Measurements from ENCODE around the gene ANKRD44.

The ANKRD44 gene

GRCh38 chr2:197256021-197256420 lies 54.6 kb downstream of the ANKRD44 start:
- 0 out of 2 replicates have a peak overlapping the region, but pooled peaks have one; percentile 4 for H3K9ac ChIP-seq (ENCODE audit: low read depth, low read length)
- H4K20me1 ChIP-seq (ENCODE audit: insufficient read depth, low read length) = no peaks in the 10 kb centered on the region
- H3K4me2 ChIP-seq (ENCODE audit: insufficient read depth, low read length) = no peak overlapping the region

GRCh38 chr2:197255543-197255942 lies 55.0 kb downstream of the ANKRD44 start:
- no peaks in the 10 kb centered on the region for H3K9me3 ChIP-seq (ENCODE audit: insufficient read depth, low read length, severe bottlenecking)
- 0 out of 2 replicates have a peak overlapping the region, but pooled peaks have one; percentile 4 for H3K9ac ChIP-seq (ENCODE audit: low read depth, low read length)
- ATAC-seq (ENCODE audit: insufficient read depth, low read depth) (peak; percentile 89), DNase-seq (peak; percentile 61)
- H3K4me1 ChIP-seq (ENCODE audit: insufficient read depth, low read length) = peaks cover 16% of the 10 kb centered on the region
- H2AFZ ChIP-seq (ENCODE audit: low read depth, low read length) = no peak overlapping the region
- H3K27me3 ChIP-seq (ENCODE audit: insufficient read depth, low read length, poor library complexity) = no peaks in the 10 kb centered on the region
- peak overlapping the region; percentile 6; the same call in 1 of the 2 replicates for H3K27ac ChIP-seq (ENCODE audit: low read length)
- H3K36me3 ChIP-seq (ENCODE audit: insufficient read depth, low read length) = no peaks in the 10 kb centered on the region
- no peak overlapping the region for H3K4me3 ChIP-seq (ENCODE audit: low read depth in 1 of 2, low read length in 2 of 2)
- H3K4me2 ChIP-seq (ENCODE audit: insufficient read depth, low read length) = peak overlapping the region; percentile 14; the same call in 1 of the 2 replicates
- H3K79me2 ChIP-seq (ENCODE audit: insufficient read depth, low read length) = peaks cover 9% of the 10 kb centered on the region
- H4K20me1 ChIP-seq (ENCODE audit: insufficient read depth, low read length) = no peaks in the 10 kb centered on the region
- no peak for TF ChIP-seq EZH2 (IDR thresholded peaks at IDR 0.05; ENCODE audit: borderline replicate concordance, low read depth, low read length, severe bottlenecking)
- no peak for TF ChIP-seq CTCF (IDR thresholded peaks at IDR 0.05; ENCODE audit: borderline replicate concordance, extremely low read depth, low read length, poor library complexity, severe bottlenecking)

More at GRCh38 chr2:197256021-197256420, 54.6 kb downstream of the ANKRD44 start:
- no peaks in the 10 kb centered on the region for H3K27me3 ChIP-seq (ENCODE audit: insufficient read depth, low read length, poor library complexity)
- H2AFZ ChIP-seq (ENCODE audit: low read depth, low read length) = no peak overlapping the region
- no peak overlapping the region for H3K27ac ChIP-seq (ENCODE audit: low read length)
- no peak for DNase-seq
- ATAC-seq (ENCODE audit: insufficient read depth, low read depth) = peak; percentile 10; the same call in 1 of the 3 replicates
- H3K9me3 ChIP-seq (ENCODE audit: insufficient read depth, low read length, severe bottlenecking) = no peaks in the 10 kb centered on the region
- no peak overlapping the region for H3K4me3 ChIP-seq (ENCODE audit: low read depth in 1 of 2, low read length in 2 of 2)
- no peaks in the 10 kb centered on the region for H3K36me3 ChIP-seq (ENCODE audit: insufficient read depth, low read length)
- H3K4me1 ChIP-seq (ENCODE audit: insufficient read depth, low read length) = peaks cover 16% of the 10 kb centered on the region
- peaks cover 7% of the 10 kb centered on the region; the same call in 1 of the 2 replicates for H3K79me2 ChIP-seq (ENCODE audit: insufficient read depth, low read length)
- no peak for TF ChIP-seq CTCF (IDR thresholded peaks at IDR 0.05; ENCODE audit: borderline replicate concordance, extremely low read depth, low read length, poor library complexity, severe bottlenecking)
- no peak for TF ChIP-seq EZH2 (IDR thresholded peaks at IDR 0.05; ENCODE audit: borderline replicate concordance, low read depth, low read length, severe bottlenecking)

- TF ChIP-seq EZH2 (IDR thresholded peaks at IDR 0.05; ENCODE audit: borderline replicate concordance, low read depth, low read length, severe bottlenecking) (no peak), CTCF (IDR thresholded peaks at IDR 0.05; ENCODE audit: borderline replicate concordance, extremely low read depth, low read length, poor library complexity, severe bottlenecking) (no peak)
- H3K27ac ChIP-seq (ENCODE audit: low read length) = peak overlapping the region; percentile 6; the same call in 1 of the 2 replicates
- H3K27me3 ChIP-seq (ENCODE audit: insufficient read depth, low read length, poor library complexity) = no peaks in the 10 kb centered on the region
- ATAC-seq (ENCODE audit: insufficient read depth, low read depth) (peak; percentile 45), DNase-seq (no peak)
- no peak overlapping the region for H3K4me3 ChIP-seq (ENCODE audit: low read depth in 1 of 2, low read length in 2 of 2)
- no peak overlapping the region for H3K4me2 ChIP-seq (ENCODE audit: insufficient read depth, low read length)
- no peaks in the 10 kb centered on the region for H3K9me3 ChIP-seq (ENCODE audit: insufficient read depth, low read length, severe bottlenecking)
- H4K20me1 ChIP-seq (ENCODE audit: insufficient read depth, low read length) = no peaks in the 10 kb centered on the region
- H3K79me2 ChIP-seq (ENCODE audit: insufficient read depth, low read length) = peaks cover 11% of the 10 kb centered on the region
- H3K36me3 ChIP-seq (ENCODE audit: insufficient read depth, low read length) = no peaks in the 10 kb centered on the region
- peaks cover 16% of the 10 kb centered on the region for H3K4me1 ChIP-seq (ENCODE audit: insufficient read depth, low read length)
- H2AFZ ChIP-seq (ENCODE audit: low read depth, low read length) = no peak overlapping the region
- H3K9ac ChIP-seq (ENCODE audit: low read depth, low read length) = 0 out of 2 replicates have a peak overlapping the region, but pooled peaks have one; percentile 4
Observed at GRCh38 chr2:197254776-197255530, 55.6 kb downstream of the ANKRD44 start.
